Ureter (tissue), 1 donor: Measurements from ENCODE around the gene CDK18. TPM values are rescaled to one million over a fixed set of nuclear protein-coding genes. Genes with fewer than 3 reads are reported as not detected.
"Not testable (repeated sequence)": the region's sequence is repeated elsewhere in the genome, so short reads cannot be mapped to it uniquely, and the experiment has no call there.

ENCODE experiments used
- DNase-seq: peaks from one replicate; pipeline ENCODE4 v3.0.0-alpha.2; 2020; ENCODE audit warnings: low spot score
- total RNA-seq: library from RNA; stranded (reverse); gene quantifications from one replicate; pipeline ENCODE4 v1.2.4, GENCODE V29; 2023
- donor health status: DM: yes; HTN: yes; CAD: no.

Gene CDK18
- total RNA-seq: 28.6 TPM

GRCh38 chr1:205504311-205505075 is at the start of gene CDK18:
Gene CDK18 (plus strand): TSS chr1:205504669. CDS start chr1:205523168, 18,499 bp downstream.
- DNase-seq: peak; percentile 91

- DNase-seq: no peak
These were observed 49.5 kb upstream of the CDK18 start for GRCh38 chr1:205454903-205455335.

- no peak for DNase-seq
These were observed 48.7 kb upstream of the CDK18 start, which contains the start of gene BLACAT1 for GRCh38 chr1:205455581-205456382. Gene BLACAT1 (minus strand): TSS chr1:205456045.

GRCh38 chr1:205456383-205456867 is 48.0 kb upstream of the CDK18 start:
- DNase-seq: no peak

GRCh38 chr1:205456868-205457745 is 47.4 kb upstream of the CDK18 start:
- DNase-seq: no peak

GRCh38 chr1:205458777-205459566 is 45.5 kb upstream of the CDK18 start:
- DNase-seq: no peak

- DNase-seq: no peak
These were observed 39.1 kb upstream of the CDK18 start for GRCh38 chr1:205465392-205465791.

GRCh38 chr1:205466595-205467220 is 37.8 kb upstream of the CDK18 start:
- no peak for DNase-seq

- no peak for DNase-seq
These were observed 34.3 kb upstream of the CDK18 start for GRCh38 chr1:205470131-205470530.

GRCh38 chr1:205472737-205473441 is 31.6 kb upstream of the CDK18 start:
- DNase-seq: no peak

- no peak for DNase-seq
These were observed 31.0 kb upstream of the CDK18 start for GRCh38 chr1:205473475-205473874.

- no peak for DNase-seq
These were observed 30.5 kb upstream of the CDK18 start for GRCh38 chr1:205473966-205474365.

GRCh38 chr1:205474571-205474970 is 29.9 kb upstream of the CDK18 start:
- DNase-seq: no peak

- DNase-seq: no peak
These were observed 28.6 kb upstream of the CDK18 start for GRCh38 chr1:205475855-205476254.

- DNase-seq: no peak
These were observed 27.8 kb upstream of the CDK18 start for GRCh38 chr1:205476648-205477047.

- no peak for DNase-seq
These were observed 27.2 kb upstream of the CDK18 start for GRCh38 chr1:205477121-205477758.

- peak; percentile 75 for DNase-seq
These were observed 26.7 kb upstream of the CDK18 start for GRCh38 chr1:205477759-205478247.

GRCh38 chr1:205478985-205479384 is 25.5 kb upstream of the CDK18 start:
- DNase-seq: not testable (repeated sequence)
